Hepatocyte (in vitro differentiated cells): ENCODE results near the gene ACCSL.

Experiments
- CTCF ChIP-seq: fragments of 200-600 bp; sonication (generic); IDR thresholded peaks from 2 replicates; pipeline ENCODE4 v1.5.1; 2016; ENCODE audit warnings: antibody characterized with exemption, mild to moderate bottlenecking; ENCODE audit not compliant: poor library complexity
- EZH2phosphoT487 ChIP-seq: fragments of 200-600 bp; sonication (generic); IDR thresholded peaks from one replicate; pipeline ENCODE4 v1.6.1; 2018; ENCODE audit warnings: antibody characterized with exemption, mild to moderate bottlenecking, low read depth, moderate library complexity; ENCODE audit not compliant: unreplicated experiment, severe bottlenecking

DNA sequence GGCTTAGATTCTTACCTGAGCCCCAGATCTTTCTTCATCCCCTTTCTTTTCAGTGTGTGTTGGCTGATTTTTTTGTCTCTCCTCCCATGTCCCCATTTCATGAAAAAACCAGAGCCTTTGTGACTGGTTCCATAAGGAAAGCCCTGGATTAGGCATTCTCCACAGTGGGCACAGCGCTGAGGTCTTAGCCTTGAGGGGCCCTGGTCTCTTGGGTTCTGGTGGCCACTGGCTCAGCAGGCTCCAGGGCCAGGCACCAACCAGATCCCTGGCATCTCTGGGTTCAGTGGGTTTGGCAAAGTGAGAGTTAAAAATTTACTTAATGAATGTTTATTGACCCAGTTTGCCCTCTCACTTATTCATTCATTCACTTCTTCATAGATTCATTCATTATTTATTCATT lies 49.5 kb upstream of the ACCSL start:
- no peak for TF ChIP-seq CTCF
- no peak for TF ChIP-seq EZH2phosphoT487
